Fibroblast of pulmonary artery (primary cell): ENCODE data around the gene TMEM178A.
A peak's percentile ranks its signal among the peaks of the same experiment; 100 is the strongest.

ENCODE experiments used
- DNase-seq: peaks from one replicate; pipeline ENCODE4 v3.0.0-alpha.2; 2010; ENCODE audit warnings: low read depth
- H3K4me3 ChIP-seq: replicated peaks from 2 replicates; pipeline ENCODE4 v1.5.1; 2011; ENCODE audit warnings: low read depth, mild to moderate bottlenecking, control low read depth, low read length, moderate library complexity
- TF ChIP-seq, protein P1 (sequence below): IDR thresholded peaks from 2 replicates; pipeline ENCODE4 v1.5.1; 2011; ENCODE audit warnings: mild to moderate bottlenecking, control low read depth, low read length, inconsistent platforms; ENCODE audit errors: missing control alignments

The TMEM178A gene

GRCh38 chr2:39685126-39685525 is 19.4 kb downstream of the TMEM178A start:
- TF ChIP-seq, protein P1, sequence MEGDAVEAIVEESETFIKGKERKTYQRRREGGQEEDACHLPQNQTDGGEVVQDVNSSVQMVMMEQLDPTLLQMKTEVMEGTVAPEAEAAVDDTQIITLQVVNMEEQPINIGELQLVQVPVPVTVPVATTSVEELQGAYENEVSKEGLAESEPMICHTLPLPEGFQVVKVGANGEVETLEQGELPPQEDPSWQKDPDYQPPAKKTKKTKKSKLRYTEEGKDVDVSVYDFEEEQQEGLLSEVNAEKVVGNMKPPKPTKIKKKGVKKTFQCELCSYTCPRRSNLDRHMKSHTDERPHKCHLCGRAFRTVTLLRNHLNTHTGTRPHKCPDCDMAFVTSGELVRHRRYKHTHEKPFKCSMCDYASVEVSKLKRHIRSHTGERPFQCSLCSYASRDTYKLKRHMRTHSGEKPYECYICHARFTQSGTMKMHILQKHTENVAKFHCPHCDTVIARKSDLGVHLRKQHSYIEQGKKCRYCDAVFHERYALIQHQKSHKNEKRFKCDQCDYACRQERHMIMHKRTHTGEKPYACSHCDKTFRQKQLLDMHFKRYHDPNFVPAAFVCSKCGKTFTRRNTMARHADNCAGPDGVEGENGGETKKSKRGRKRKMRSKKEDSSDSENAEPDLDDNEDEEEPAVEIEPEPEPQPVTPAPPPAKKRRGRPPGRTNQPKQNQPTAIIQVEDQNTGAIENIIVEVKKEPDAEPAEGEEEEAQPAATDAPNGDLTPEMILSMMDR, result no peak
- DNase-seq, result no peak
- no peak overlapping the region for H3K4me3 ChIP-seq

- H3K4me3 ChIP-seq, result no peak overlapping the region
- TF ChIP-seq, protein P1, result no peak
- no peak for DNase-seq
Observed at GRCh38 chr2:39686456-39686855, 20.7 kb downstream of the TMEM178A start.

GRCh38 chr2:39688181-39688580 is 22.5 kb downstream of the TMEM178A start:
- no peak for DNase-seq
- TF ChIP-seq, protein P1, result no peak
- no peak overlapping the region for H3K4me3 ChIP-seq

DNA sequence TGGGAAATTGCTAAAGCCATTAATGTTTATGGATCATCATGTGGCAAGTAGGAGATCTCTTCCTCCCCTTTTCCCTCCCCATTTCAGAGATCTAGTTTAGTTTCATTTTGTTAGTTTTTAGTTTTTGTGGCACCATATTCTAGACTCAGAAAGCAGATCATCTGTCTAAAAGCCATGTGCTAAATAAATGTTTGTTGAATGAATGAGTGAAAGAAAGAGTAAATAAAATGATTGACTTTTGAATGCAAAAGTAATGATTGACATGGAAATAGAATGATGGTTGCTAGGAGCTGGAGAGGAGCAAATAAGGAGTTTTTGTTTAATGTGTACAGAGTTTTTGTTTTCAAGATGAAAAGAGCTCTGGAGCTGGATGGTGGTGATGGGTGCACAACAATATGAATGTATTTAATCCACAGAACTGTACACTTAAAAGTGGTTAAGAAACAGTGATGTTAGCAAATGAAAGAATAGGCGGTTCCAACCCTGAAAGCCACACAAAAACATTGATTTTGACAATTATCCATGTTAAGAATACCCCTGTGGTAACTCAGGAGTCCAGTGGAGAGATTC is 23.6 kb downstream of the TMEM178A start:
- DNase-seq, result no peak
- TF ChIP-seq, protein P1, result no peak

DNA sequence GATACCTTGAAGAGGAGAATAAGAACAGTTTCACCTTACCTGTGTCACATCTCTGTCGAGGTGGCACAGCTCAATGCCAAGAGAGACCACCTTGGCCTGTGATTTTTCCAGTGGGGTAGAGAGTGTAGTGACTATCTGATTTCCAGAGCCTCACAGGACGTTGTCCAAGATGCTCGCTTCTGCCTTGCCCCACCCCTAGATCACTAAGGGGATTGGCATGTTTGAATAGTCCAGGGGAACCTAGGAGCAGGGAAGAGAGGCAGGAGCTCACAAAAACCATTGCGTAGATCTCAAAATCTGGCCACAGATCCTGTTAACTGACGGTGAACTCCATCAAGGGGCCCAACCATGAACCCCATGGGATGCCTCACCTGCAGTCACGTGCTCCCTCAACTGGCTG is 24.2 kb downstream of the TMEM178A start:
- DNase-seq, result no peak
- TF ChIP-seq, protein P1, result no peak
- H3K4me3 ChIP-seq, result no peak overlapping the region

More for the DNA sequence above, 23.6 kb downstream of the TMEM178A start:
- H3K4me3 ChIP-seq, result no peak overlapping the region

DNA sequence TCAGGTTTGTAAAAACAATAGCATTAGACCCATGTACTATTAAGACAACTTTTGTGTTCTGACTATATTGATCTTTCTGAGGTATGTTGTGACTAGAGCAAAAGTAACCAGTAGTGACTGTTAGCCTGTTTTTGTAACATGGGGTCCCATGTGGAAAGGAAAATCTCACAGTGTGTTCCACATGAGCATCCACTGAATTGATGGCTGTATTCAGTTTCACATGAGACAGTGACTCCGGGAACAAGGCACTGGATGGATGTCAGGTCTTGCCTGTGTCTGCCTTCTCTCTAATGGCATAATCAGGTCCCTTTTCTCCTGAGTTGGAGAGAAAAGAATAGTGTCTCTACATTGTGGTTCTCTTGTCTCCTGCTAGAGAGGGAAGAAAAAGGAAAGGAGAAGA is 27.5 kb downstream of the TMEM178A start:
- H3K4me3 ChIP-seq, result no peak overlapping the region
- DNase-seq, result no peak
- TF ChIP-seq, protein P1, result no peak

DNA sequence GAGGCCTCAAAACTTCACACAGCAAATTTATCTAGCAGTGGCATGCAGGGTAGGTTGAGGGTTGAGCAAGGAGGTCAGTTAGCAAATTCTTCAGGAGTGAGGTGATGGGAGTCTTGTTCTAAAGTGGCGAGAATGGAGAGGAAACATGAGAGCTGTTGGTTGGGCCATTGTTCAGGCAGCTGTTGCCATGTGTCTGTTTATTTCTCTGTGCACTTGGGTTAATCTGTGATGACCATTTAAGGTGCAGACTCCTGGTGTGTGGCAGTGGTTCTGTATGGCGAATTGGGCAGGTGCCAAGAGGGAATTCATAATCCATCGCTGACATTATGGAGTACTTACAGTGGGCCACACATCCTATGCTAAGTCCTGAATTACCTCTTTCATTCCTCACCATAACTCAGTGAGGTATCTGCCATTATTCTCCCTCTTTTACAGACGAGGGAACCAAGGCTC is 30.4 kb downstream of the TMEM178A start:
- DNase-seq, result peak; percentile 92
- TF ChIP-seq, protein P1, result no peak
- H3K4me3 ChIP-seq, result no peak overlapping the region
